Dedifferentiated amniotic fluid mesenchymal stem cell (primary cell): Measurements from ENCODE around the gene KLHL35.

Source experiments
- DNase-seq: peaks from one replicate; pipeline ENCODE4 v3.0.0-alpha.2; 2016; ENCODE audit errors: extremely low spot score

KLHL35 gene

GRCh38 chr11:75442161-75442885, 9.3 kb upstream of the KLHL35 start:
- DNase-seq: no peak

GRCh38 chr11:75441804-75442132, 8.8 kb upstream of the KLHL35 start:
- no peak for DNase-seq

DNA sequence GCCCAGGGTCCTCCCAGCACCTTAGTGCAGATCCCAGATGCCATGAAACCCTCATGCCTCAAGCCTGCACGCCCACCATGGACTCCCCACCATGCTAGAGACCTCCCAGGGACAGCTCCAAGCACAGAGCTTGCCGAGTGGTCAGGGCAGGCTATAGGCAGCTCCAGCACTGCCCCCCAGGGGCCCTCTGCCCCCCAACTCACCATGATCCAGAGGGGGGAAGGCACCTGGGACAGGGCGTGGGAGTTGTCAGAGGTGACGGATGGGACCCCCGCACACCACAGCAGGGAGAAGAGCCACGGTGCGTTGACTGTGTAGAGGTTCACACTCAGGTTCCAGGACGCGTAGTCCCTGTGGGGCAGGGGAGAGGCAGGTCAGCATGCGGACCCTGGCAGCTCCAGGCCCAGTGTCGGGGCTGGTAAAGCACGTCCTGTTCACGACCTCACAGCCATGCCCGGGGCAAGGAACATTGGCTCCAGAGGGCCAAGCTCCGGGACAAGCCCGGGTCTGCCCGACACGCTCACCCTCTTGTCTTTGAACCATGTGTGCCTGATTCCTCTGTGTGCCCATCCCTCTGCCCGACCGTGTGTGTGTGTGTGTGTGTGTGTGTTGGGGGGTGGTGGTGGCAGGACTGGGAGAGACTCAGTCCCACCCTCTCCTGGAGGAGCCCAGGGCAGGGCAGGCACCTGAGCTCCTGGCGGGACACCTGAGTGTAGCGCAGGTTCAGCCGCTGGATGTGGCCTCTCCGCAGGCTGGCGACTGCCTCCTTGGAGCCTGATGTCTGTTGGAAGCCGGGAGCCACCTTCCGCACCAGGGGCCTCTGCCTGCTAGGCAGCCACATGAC, 8.2 kb upstream of the KLHL35 start:
- DNase-seq: no peak

DNA sequence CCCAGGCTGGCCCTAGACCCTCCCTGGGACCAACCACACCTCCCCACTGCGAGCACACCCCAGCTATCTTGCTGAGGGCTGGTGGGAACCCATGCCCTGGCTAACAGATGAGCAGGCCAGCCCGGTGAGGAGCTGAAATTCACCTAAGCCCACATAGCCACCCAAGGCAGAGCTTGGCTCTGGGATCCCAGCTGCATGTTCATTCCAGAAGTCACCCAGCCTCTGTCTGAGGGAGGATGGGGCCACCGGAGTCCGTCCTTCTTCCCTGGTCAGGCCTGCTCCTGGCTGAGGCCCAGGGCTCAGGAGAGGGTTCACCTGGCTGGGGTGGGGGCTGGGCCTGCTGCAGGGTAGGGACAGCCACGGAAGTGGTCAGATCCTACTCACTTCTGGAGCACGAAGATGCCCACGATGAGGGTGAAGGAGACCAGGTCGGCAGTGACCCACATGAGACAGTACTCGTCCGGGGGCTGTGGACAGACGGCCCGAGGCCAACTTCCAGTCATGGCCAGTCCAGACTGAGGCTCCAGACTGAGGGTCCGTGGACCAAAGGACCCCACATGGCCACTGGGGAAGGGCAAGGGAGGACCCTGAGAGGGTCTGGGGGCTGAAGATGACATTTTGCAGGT, 6.6 kb upstream of the KLHL35 start:
- DNase-seq: no peak

GRCh38 chr11:75439026-75439425, 6.0 kb upstream of the KLHL35 start:
- no peak for DNase-seq

- DNase-seq: no peak
Observed at GRCh38 chr11:75437966-75438659, 5.1 kb upstream of the KLHL35 start.

DNA sequence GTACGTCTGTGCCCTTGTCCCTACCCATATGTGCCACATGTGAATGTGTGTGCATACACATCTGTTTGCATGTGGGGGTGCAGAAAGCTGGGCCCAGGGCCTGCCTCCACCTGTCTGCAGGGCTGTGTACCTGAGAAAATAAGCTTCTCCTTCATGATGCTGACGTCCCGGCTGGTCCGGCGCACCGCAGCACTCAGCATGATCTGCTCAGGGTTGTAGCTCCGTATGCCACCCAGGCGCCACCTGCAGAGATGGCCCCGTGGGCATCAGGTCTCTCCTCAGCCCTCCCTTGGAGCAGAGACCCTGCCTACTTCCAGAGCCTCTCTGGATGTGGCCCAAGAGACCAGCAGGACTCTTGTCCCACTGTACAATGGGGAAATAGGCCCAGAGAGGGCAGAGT, 3.8 kb upstream of the KLHL35 start:
- no peak for DNase-seq

GRCh38 chr11:75435571-75435925, 2.5 kb upstream of the KLHL35 start:
- DNase-seq: no peak

- no peak for DNase-seq
Observed at GRCh38 chr11:75434886-75435570, 2.0 kb upstream of the KLHL35 start.

DNA sequence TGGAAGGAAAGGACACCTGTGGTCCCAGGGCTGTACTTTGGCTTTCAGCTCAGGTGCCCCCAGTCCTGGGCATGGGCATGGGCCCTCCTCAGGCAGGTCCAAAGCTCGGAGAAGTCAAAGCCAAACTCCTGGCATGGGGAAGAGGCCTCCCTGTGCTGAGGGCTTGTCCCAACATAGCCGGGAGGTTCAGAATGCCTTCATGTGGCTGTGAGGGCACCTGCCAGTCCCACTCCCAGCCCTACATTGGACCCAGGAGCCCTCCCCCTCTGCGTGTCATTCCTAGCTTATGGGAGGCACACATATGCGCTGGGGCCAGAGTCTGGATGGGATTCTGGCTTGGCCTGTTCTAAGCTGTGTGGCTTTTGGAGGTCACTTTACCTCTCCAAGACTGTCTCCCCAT, 1.0 kb upstream of the KLHL35 start:
- DNase-seq: no peak

DNA sequence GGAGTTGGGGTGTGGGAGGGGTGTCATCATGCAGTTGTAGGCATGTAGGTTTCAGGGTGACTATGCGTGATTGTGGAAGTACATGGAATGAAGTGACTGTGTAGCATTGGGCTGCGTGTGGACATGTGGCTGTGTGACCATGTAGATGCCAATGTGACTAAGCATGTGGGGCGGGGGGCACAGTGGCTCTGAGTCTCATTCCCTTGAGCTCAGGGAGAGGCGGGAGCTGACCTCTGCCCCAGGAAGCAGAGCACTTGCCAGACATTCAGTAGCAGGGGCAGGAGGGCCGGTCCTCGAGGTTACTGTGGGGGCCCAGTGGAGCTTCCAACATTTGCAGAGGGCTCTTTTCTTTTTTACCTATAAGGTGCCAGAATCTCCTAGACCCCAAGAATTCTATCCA, 440 bp upstream of the KLHL35 start:
- DNase-seq: no peak

GRCh38 chr11:75431533-75432525, 1.2 kb downstream of the KLHL35 start:
- DNase-seq: no peak

- DNase-seq: no peak
Observed at GRCh38 chr11:75430714-75431532, 2.1 kb downstream of the KLHL35 start.

DNA sequence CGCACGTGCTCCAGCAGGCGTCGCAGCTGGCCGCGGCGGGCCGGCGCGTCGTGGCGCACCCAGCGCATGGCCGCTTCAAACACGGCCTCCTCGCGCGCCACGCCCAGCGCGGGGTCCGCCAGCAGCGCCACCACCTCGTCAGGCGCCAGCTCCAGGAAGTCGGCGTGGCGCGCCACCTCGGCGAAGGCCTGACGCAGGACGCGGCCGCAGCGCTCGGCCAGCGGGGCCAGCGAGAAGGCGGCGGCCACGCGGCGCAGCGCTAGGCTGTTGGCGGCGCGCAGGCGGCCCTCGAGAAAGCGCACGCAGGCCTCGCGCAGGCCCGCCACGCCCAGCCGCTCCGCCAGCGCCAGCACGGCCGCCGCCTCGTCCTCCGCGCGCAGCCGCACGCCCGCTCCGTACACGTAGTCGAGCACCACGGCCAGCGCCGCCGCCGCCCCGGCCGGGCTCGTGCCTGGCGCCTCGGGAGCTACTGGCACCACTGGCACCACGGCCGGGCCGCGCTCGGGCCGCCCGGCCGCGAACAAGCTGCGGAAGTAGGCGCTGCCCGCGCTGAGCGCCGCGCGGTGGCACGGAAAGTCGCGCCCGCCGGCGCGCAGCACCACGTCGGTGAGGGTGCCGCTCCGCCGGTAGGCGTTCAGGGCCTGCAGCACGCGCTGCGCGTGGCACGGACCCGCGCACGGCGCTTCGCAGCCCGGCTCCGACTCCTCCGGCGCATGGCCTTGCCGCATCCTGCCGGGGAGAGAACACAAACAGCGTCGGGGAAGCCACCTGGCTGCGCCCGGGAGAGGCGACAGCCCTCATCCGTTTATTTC, 2.9 kb downstream of the KLHL35 start:
- DNase-seq: peak; percentile 47

GRCh38 chr11:75429641-75429901, 3.4 kb downstream of the KLHL35 start:
- DNase-seq: no peak

GRCh38 chr11:75428989-75429640, 3.9 kb downstream of the KLHL35 start:
- no peak for DNase-seq

GRCh38 chr11:75428281-75428724, 4.7 kb downstream of the KLHL35 start:
- DNase-seq: peak; percentile 89

GRCh38 chr11:75427181-75427580, 5.8 kb downstream of the KLHL35 start:
- no peak for DNase-seq

- DNase-seq: no peak
Observed at GRCh38 chr11:75426720-75427086, 6.3 kb downstream of the KLHL35 start.
